Suppressor macrophage treated with lipopolysaccharide for 1 hour (primary cell): ENCODE results near the gene TWIST2.

Experiments
- DNase-seq, 3 donors: peaks; one replicate each; pipeline ENCODE4 v3.0.0-alpha.2; 2020 to 2022

TWIST2 gene

DNA sequence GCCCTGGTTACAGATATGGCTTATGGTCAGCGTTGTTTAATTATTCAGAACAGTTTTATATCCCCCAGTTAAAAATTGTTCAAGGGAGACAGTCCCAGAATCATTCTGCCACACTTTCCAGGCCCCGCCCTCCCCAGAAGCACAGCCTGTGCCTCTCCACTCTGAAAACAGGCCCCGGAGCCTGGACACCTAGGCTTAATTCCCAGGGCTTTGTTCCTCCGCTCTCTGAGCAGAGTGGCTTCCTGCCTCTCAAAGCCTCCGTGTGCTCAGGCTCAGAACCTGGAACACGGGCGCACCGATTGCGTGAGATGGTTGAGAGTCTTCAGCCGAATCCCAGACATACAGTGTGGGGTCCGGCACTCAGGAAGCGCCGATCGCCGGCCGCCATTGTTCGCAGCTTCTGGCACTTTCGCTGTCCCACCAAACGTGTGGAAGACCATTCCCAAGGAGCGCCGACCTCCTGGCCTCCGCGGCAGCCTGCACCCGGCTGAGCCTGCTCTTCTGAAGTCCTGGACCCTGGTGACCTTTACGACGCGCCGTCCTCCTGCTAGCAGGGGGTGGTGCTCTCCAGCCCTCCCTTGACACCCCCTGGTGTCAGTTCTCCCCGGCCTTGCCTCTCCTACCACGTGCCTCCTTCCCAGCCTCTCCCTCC is 45.6 kb downstream of the TWIST2 start:
- DNase-seq, result no peak

DNA sequence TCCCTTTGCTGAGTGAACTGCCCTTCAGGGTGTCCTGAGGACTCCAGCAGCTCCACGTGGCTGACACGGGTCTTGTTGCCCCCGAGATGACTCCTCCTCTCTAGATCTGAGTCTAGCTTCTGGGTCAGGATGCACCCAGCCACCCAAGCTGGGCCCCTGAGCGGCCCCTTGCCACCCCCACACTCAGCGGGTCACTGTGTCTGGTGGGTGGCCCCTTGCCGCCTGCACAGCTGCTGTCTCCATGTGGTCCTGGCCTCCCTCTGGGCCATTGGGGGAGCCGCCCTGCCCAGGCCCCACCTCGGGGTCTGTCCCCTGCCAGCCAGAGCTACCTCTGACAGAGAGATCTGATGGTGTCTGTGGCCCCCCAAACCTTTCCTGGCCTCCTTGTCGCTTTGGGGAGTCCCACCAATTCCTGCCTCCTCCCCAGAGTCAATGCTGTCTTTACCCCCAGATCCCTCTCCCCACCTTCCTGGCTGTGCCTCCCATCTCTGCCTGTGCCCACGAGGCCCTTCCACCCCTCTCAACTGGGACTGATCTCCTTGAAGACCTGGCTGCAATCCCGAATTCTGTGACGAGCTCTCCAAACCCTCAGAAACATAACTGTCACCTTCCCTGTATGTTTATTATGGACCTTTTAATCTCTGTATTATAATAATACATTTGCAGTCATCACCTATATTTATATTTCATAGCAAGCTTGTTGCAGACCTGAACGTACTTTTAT is 46.5 kb downstream of the TWIST2 start:
- no peak for DNase-seq

DNA sequence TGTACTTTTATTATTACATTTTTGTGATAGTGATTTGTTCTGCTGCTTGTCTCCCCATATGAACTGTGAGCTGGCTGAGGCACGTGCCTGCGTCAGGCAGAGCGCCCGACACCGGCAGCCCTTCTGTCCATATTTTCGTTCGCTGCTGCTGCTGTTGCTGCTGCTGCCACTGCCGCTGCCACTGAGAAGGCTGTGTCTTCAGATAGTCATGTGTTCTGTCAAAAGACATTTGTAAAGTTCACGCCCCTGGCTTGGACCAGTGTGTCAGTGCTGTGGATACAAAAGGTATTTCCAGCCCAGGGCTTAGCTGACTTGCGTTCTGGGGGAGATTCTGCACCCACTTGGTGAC is 47.0 kb downstream of the TWIST2 start:
- no peak for DNase-seq

GRCh38 chr2:238895361-238895882 is 47.5 kb downstream of the TWIST2 start:
- no peak for DNase-seq

- DNase-seq, result no peak
Observed at GRCh38 chr2:238895891-238896600, 48.2 kb downstream of the TWIST2 start.

- DNase-seq, result no peak
Observed at GRCh38 chr2:238896641-238897040, 48.8 kb downstream of the TWIST2 start.

- no peak for DNase-seq
Observed at GRCh38 chr2:238897122-238897880, 49.4 kb downstream of the TWIST2 start.

DNA sequence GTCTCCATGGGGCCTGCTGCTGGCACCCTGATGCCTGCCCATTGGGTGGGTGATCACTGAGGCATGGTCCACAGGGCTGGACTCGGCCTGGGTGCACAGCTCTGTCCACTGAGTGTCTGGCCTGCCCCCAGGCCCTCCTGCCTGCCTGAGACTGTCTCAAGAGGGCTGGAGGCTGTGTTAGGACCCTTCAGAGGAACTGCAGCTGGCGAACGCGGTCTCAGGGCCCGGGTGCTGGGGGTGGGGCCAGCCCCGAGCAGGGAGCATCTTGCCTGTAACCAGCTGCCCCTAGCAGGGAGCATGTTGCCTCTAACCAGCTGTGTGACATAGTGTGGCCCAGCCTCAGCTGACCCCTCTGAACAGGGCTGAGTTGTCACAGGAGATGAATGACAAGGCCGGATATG is 50.0 kb downstream of the TWIST2 start:
- no peak for DNase-seq

DNA sequence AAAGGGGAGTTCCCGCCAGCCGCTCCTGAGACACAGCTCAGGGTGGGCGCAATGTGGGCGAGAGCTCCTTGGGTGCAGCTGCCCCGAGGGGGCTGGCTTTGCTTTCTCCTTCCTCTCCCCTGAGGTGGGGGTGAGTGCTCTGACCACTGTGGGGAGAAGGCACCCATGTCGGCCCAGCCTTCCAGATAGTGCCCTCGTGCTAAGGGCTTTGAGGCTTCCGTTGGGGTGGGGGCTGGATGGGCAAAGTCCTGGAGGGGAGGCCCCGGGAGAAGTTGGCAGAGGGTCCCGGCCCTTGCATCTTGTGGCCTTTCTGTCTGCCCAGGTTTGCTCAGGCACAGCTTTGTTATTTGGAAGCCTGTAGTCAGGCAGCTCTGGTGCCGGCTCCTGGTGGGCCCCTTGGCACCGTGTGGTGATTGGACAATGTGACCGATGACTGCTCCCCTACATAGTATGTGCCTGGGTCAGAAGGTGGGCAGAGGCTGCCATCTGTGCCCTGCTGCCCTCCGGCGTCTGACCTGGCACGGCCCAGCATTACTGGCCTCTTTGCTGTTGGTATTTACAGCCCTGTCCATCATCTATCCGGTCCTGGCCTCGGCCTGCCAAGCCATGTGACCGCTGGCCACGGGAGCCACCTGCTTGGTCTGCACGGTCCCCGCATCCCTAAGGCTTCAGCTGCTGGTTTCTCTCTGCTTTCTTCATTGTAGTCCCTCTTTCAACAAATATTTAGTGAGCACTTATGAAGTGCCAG is 50.8 kb downstream of the TWIST2 start:
- no peak for DNase-seq

DNA sequence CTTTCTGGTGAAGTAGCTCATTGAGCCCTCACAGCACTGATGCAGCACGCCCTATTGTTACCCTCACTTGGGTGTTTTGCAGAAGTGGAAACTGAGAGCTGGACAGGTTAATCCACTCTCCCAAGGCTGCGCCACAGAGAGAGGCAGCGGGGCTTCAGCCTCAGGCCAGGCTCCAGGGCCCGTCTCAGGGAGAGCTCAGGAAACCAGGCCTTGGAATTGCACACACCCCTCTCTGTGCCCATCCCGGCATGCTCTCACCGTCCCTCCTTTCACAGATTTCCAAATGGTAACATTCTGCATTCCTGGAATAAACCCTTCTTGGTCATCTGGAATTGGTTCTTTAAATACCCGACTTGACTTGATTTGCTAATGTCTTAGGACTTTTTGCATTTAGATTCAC is 51.5 kb downstream of the TWIST2 start:
- DNase-seq, result no peak

- DNase-seq, result no peak
Observed at GRCh38 chr2:238900511-238900910, 52.6 kb downstream of the TWIST2 start.

DNA sequence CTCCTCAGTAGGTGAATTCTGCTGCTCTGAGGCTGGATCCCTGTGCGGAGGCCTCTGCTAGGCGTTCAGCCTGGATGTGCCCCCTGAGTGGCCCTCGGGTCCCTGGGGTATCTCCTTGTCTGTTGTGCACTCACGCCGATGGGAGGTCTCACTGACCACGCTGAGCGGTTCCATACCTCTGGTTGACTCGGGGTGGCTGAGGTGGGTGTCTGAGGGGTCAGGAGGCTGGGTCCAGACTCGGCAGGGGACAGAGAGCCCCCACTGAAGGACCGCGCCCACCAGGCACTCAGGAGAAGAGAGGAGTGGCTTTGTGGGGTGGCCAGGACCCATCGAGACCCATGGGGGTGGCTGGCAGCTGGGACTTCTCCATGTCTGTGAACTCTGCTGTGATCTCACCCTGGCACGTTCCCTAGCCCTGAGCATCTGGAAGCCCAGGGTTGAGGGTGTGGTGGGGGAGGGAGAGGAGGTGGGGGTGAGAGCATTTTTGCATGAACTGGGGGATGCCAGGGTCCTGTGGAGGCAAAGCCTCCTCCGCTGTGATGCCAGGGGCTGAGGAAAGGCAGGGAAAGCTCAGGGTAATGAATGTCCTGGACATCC is 53.7 kb downstream of the TWIST2 start:
- DNase-seq, result no peak

DNA sequence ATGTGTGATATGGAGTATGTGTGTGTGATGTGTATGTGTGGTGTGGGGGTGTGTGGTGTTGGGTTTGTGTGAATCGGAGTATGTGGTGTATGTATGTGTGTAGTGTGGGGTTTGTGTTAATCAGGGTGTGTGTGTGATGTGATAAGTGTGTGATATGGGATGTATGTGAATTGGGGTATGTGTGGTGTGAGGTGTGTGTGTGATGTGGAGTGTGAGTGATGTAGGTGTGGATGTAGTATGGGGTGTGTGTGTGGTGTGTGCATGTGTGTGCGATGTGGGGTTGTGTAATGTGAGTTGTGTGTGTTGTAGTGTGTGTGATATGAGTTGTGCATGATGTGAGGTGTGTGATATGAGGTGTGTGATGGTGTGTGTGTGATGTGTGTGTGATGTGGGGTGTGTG is 54.4 kb downstream of the TWIST2 start:
- no peak for DNase-seq

DNA sequence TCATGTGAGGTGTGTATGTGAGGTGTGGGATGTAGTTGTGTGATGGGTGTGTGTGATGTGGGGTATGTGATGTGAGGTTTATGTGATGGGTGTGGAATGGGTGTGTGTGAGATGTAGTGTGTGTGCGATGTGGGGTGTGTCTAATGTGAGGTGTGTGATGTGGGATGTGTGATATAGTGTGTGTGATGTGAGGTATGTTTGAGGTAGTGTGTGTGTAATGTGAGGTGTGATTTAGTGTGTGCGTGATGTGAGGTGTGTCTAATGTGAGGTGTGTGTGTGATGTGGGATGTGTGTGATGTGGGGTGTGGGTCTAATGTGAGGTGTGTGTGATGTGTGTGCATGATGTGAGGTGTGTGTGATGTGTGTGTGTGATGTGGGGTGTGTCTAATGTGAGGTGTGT is 55.3 kb downstream of the TWIST2 start:
- no peak for DNase-seq

DNA sequence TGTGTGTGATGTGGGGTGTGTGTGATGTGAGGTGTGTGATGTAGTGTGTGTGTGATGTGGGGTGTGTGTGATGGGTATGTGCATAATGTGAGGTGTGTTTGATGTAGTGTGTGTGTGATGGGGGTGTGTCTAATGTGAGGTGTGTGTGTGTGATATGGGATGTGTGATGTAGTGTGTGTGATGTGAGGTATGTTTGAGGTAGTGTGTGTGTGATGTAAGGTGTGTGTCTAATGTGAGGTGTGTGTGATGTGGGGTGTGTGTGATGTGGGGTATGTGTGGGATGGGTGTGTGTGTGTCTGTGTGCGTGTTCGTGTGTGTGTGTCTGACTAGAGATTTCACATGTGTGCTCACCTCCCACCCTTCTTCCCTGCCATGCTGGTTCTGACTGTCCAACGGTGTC is 56.3 kb downstream of the TWIST2 start:
- DNase-seq, result no peak

DNA sequence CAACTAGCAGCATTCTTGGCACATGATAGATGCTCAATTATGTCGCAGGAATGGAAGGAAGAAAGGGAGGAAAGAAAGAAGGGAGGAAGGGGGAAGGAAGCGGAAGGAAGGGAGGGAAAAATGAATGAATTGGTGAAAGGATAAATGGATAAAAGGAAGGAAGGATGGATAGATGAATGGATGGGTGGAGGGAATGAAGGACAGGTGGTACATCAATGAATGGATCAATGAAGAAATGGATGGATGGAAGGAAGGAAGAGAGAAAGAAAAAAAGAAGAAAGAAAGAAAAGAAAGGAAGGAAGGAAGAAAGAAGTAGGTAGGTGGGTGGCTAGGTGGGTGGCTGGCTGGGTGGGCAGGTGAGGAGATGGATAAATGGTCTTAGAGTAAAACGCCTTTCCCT is 56.8 kb downstream of the TWIST2 start:
- DNase-seq, result no peak

GRCh38 chr2:238905224-238905623 is 57.3 kb downstream of the TWIST2 start:
- DNase-seq, result no peak

DNA sequence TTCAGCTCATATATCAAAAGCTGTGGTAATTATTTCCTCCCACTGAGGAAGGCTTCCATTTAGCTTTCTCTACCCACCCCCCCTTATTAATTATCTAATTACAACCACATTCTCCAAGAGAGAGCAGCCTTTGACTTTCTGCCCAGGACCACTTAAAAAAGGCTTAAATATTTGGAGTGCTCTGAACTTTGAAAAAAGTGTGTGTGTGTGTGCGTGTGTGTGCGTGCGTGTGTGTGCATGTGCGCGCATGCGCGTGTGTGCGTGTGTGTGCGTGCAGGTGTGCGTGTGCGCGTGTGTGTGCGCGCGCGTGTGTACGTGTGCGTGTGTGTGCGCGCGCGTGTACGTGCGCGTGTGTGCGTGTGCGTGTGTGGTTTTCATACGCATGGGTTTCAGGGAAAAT is 57.8 kb downstream of the TWIST2 start:
- DNase-seq, result no peak

- no peak for DNase-seq
Observed at GRCh38 chr2:238906254-238906935, 58.5 kb downstream of the TWIST2 start.

GRCh38 chr2:238906936-238907716 is 59.2 kb downstream of the TWIST2 start:
- DNase-seq, result no peak

DNA sequence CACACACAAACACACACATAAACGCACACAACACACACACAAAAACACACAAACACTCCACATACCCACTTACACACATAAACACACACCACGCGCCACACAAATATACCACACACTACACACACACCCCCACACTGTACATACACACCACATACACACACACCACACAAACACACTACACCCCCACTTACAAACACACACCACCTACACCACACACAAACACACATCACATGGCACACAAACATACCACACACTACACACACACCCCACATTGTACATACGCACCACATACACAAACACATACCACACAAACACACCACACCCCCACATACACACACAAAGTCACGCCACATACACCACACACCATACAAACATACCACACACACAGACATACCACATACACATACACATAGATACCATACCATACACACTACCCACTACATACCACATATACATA is 59.9 kb downstream of the TWIST2 start:
- no peak for DNase-seq
